H1 (cell line): Measurements from ENCODE around the gene RBP5. TPM values are rescaled to one million over a fixed set of nuclear protein-coding genes. Genes with fewer than 3 reads are reported as not detected.

Source experiments
- HDAC2 ChIP-seq, 2 experiments: fragments of 300-600 bp in 1 of 2; sonication (generic) in 1 of 2; IDR thresholded peaks; 2 replicates each; pipeline ENCODE4 v1.6.1; 2011 to 2012; ENCODE audit warnings: low read depth in 2 of 2, low read length in 2 of 2, mild to moderate bottlenecking in 2 of 2, moderate library complexity in 2 of 2, borderline replicate concordance in 1 of 2, inconsistent platforms in 1 of 2
- SP2 ChIP-seq: IDR thresholded peaks from 2 replicates; pipeline ENCODE4 v1.6.1; 2012; ENCODE audit warnings: mild to moderate bottlenecking, low read length, inconsistent platforms
- TAF7 ChIP-seq: optimal IDR thresholded peaks from 2 replicates; pipeline ENCODE3; 2011; ENCODE audit warnings: low read depth, mild to moderate bottlenecking, inconsistent platforms, low read length, moderate library complexity, borderline replicate concordance
- polyA plus RNA-seq, 7 experiments: library from polyadenylated mRNA; depleted of rRNA in 3 of 7; stranded (reverse) in 5 of 7; unstranded in 2 of 7; fragments of >200 nt in 5 of 7; fragments of 200-250 nt in 2 of 7; gene quantifications; 1 replicate in 5 of 7; 2 replicates in 1 of 7; 4 replicates in 1 of 7; pipeline versions ENCODE4 v1.2.1 to v1.2.3, GENCODE V29; 2011 to 2013; ENCODE audit warnings: missing spikeins in 2 of 7, mixed read lengths in 2 of 7
- total RNA-seq: library from RNA; stranded (reverse); fragmentation: NEBNext Ultra II Directional; extraction: Animal tissue kit (Norgen Biotek cat#: 25700); gene quantifications from 2 replicates; pipeline ENCODE4 v1.2.1, GENCODE V29; 2021

Gene RBP5
- total and polyA plus RNA-seq, 2 of the 8 experiments (the other 6 are each of a cell fraction or from before 2014, with no cell fraction given), result 1.2 to 1.9 TPM

- no peak for TF ChIP-seq HDAC2 (IDR thresholded peaks at IDR 0.05; ENCODE audit: borderline replicate concordance in 1 of 2, low read depth in 2 of 2, low read length in 2 of 2)
- no peak for TF ChIP-seq TAF7
- no peak for TF ChIP-seq SP2
Measured at GRCh38 chr12:7122811-7123769, 5.6 kb downstream of the RBP5 start (continued).
